ENCODE data around the gene CRYAA. TPM values are rescaled to one million over a fixed set of nuclear protein-coding genes. Genes with fewer than 3 reads are reported as not detected.

CRYAA gene
- total RNA-seq, 1 experiment from 2014 or later, result not detected

GRCh38 chr21:43196826-43197225 is 28.0 kb downstream of the CRYAA start:
- Histone ChIP-seq H3K4me2 (ENCODE audit: low read length) (no peak overlapping the region), H3K9ac (ENCODE audit: low read length) (no peak overlapping the region), H3K36me3 (ENCODE audit: control insufficient read depth in 1 of 2, insufficient read depth in 2 of 2, low read length in 2 of 2) (no peaks in the 10 kb centered on the region), H3K27me3 (ENCODE audit: insufficient read depth, low read length) (peaks cover under 1% of the 10 kb centered on the region; the same call in 1 of the 2 replicates), H3K9me2 (ENCODE audit: insufficient read depth) (no peaks in the 10 kb centered on the region), H4K20me1 (ENCODE audit: insufficient read depth) (no peaks in the 10 kb centered on the region), H3K9me3 (ENCODE audit: control insufficient read depth in 1 of 2, insufficient read depth in 1 of 2, low read depth in 1 of 2, low read length in 2 of 2) (peaks cover 4 to 6% of the 10 kb centered on the region in 2 experiments; a peak in 3 of 4 replicates), H3K4me3 (replicated peaks in 1 of 2; ENCODE audit: low read depth in 1 of 2, low read length in 2 of 2) (no peak overlapping the region), H3K79me2 (ENCODE audit: insufficient read depth, low read length) (no peaks in the 10 kb centered on the region), H3K27ac (ENCODE audit: low read depth, low read length) (no peak overlapping the region), H2AFZ (ENCODE audit: low read depth, low read length, poor library complexity, severe bottlenecking) (no peak overlapping the region), H3K4me1 (ENCODE audit: control insufficient read depth in 1 of 2, insufficient read depth in 2 of 2, low read length in 2 of 2) (no peaks in the 10 kb centered on the region)
- no peak for TF ChIP-seq MAX (IDR thresholded peaks at IDR 0.05)
- no peak for TF ChIP-seq POLR2AphosphoS5 (IDR thresholded peaks at IDR 0.05; ENCODE audit: low read depth, low read length)
- no peak for TF ChIP-seq ATF3 (IDR thresholded peaks at IDR 0.05)
- TF ChIP-seq EZH2 (IDR thresholded peaks at IDR 0.05), result no peak
- no peak for TF ChIP-seq CTCF (IDR thresholded peaks at IDR 0.05 in 2 of 3, conservative IDR thresholded peaks at IDR 0.05 in 1 of 3; ENCODE audit: borderline replicate concordance in 1 of 3, insufficient read depth in 1 of 3, low read depth in 2 of 3, low read length in 2 of 3)
- no peak for TF ChIP-seq CEBPB (IDR thresholded peaks at IDR 0.05; ENCODE audit: low read depth)
- TF ChIP-seq EGR1 (IDR thresholded peaks at IDR 0.05; ENCODE audit: low read depth), result no peak
- TF ChIP-seq YY1 (IDR thresholded peaks at IDR 0.05; ENCODE audit: extremely low read depth, insufficient replicate concordance, low read depth, low read length), result no peak
- TF ChIP-seq CBX3 (IDR thresholded peaks at IDR 0.05; ENCODE audit: low read depth), result no peak
- TF ChIP-seq POLR2A (IDR thresholded peaks at IDR 0.05; ENCODE audit: borderline replicate concordance, extremely low read depth, insufficient read depth, insufficient read length), result no peak
- no peak for TF ChIP-seq JUND (IDR thresholded peaks at IDR 0.05)
- no peak for TF ChIP-seq FOSL1 (IDR thresholded peaks at IDR 0.05; ENCODE audit: low read depth)
- no peak for TF ChIP-seq SRF (IDR thresholded peaks at IDR 0.05; ENCODE audit: low read depth)
- no peak for TF ChIP-seq ZFX (IDR thresholded peaks at IDR 0.05)
- TF ChIP-seq RAD21 (IDR thresholded peaks at IDR 0.05; ENCODE audit: low read depth), result no peak
- no peak for TF ChIP-seq SIN3A (IDR thresholded peaks at IDR 0.05; ENCODE audit: low read depth)
- TF ChIP-seq TCF7L2 (IDR thresholded peaks at IDR 0.05; ENCODE audit: borderline replicate concordance, extremely low read depth, insufficient read depth, insufficient read length), result no peak
- TF ChIP-seq REST (IDR thresholded peaks at IDR 0.05; ENCODE audit: low read depth), result no peak
- ATAC-seq (no peak), DNase-seq (ENCODE audit: low read depth, low spot score) (no peak)
- POLR2A ChIA-PET, result no interaction called here
- CTCF ChIA-PET, result no interaction called here
- RAD21 ChIA-PET (ENCODE audit: low non-redundant PET in 1 of 2, low total read pairs in 2 of 2, uncharacterized antibody in 2 of 2, unreplicated experiment in 2 of 2), result no interaction called here
- intact Hi-C loops (cut with micrococcal nuclease), result no loop called here
- no TSS peak for BruUV-seq (replicated peaks)
